Measurements from ENCODE around the gene ANLN.
"Not testable (repeated sequence)": the region's sequence is repeated elsewhere in the genome, so short reads cannot be mapped to it uniquely, and the experiment has no call there.

ANLN gene

GRCh38 chr7:36389371-36390198 is at the start of gene ANLN:
TSS of gene ANLN (plus strand) at chr7:36389862. CDS start at chr7:36390027, 165 bp downstream.
- peak; percentile 78 to 85 for DNase-seq

GRCh38 chr7:36343548-36343947 is 46.1 kb upstream of the ANLN start:
- no peak for DNase-seq

GRCh38 chr7:36344622-36345021 is 45.0 kb upstream of the ANLN start:
- no peak for DNase-seq

- DNase-seq: peak; percentile 59 to 60
Observed at GRCh38 chr7:36346260-36346831, 43.3 kb upstream of the ANLN start.

GRCh38 chr7:36348256-36348655 is 41.4 kb upstream of the ANLN start:
- no peak for DNase-seq

- no peak for DNase-seq
Observed at GRCh38 chr7:36348771-36349170, 40.9 kb upstream of the ANLN start.

- no peak for DNase-seq
Observed at GRCh38 chr7:36349626-36350025, 40.0 kb upstream of the ANLN start.

- DNase-seq: no peak
Observed at GRCh38 chr7:36355490-36355889, 34.2 kb upstream of the ANLN start.

- DNase-seq: no peak
Observed at GRCh38 chr7:36357054-36357453, 32.6 kb upstream of the ANLN start.

- no peak for DNase-seq
Observed at GRCh38 chr7:36358589-36358988, 31.1 kb upstream of the ANLN start.

GRCh38 chr7:36360244-36360643 is 29.4 kb upstream of the ANLN start:
- DNase-seq: no peak

- DNase-seq: no peak
Observed at GRCh38 chr7:36361227-36361626, 28.4 kb upstream of the ANLN start.

- no peak for DNase-seq
Observed at GRCh38 chr7:36363515-36363914, 26.1 kb upstream of the ANLN start.

- DNase-seq: no peak
Observed at GRCh38 chr7:36366005-36366717, 23.5 kb upstream of the ANLN start.

GRCh38 chr7:36366718-36367560 is 22.7 kb upstream of the ANLN start:
- DNase-seq: peak; percentile 79 to 87

GRCh38 chr7:36367561-36368077 is 22.0 kb upstream of the ANLN start:
- DNase-seq: peak; percentile 54 to 65

GRCh38 chr7:36368496-36368895 is 21.2 kb upstream of the ANLN start:
- DNase-seq: no peak

GRCh38 chr7:36369171-36369570 is 20.5 kb upstream of the ANLN start:
- DNase-seq: no peak

GRCh38 chr7:36370046-36370445 is 19.6 kb upstream of the ANLN start:
- no peak for DNase-seq

GRCh38 chr7:36372156-36372555 is 17.5 kb upstream of the ANLN start:
- no peak for DNase-seq

- DNase-seq: not testable (repeated sequence)
Observed at GRCh38 chr7:36378555-36378954, 11.1 kb upstream of the ANLN start.

- no peak for DNase-seq
Observed at GRCh38 chr7:36379831-36380504, 9.7 kb upstream of the ANLN start.
